IMR-90 (cell line): ENCODE data around the gene KRT72. TPM values are rescaled to one million over a fixed set of nuclear protein-coding genes. Genes with fewer than 3 reads are reported as not detected.

ENCODE experiments used
- ATAC-seq: fragments of 200-7000 bp; cut with Tn5 transposase; 2 replicates; pipeline ENCODE4 v1.9.1; 2020; ENCODE audit warnings: low read depth, mild to moderate bottlenecking, moderate library complexity
- BruUV-seq: library from RNA; stranded (reverse); fragments of 400-500 nt; replicated peaks from 2 replicates; lab custom pipeline; 2021; lab: Mats Ljungman, UMichigan
- CTCF ChIA-PET: fragments of 300-600 bp; formaldehyde crosslinking; extraction: SDS; loops from one replicate; lab custom pipeline; 2021; ENCODE audit warnings: antibody characterized with exemption; lab: Yijun Ruan, JAX
- POLR2A ChIA-PET: fragments of 300-600 bp; sonication (Branson Sonifier 250); formaldehyde crosslinking; loops from one replicate; lab custom pipeline; 2022; ENCODE audit warnings: antibody characterized with exemption; ENCODE audit not compliant: unreplicated experiment; lab: Charles Lee
- DNase-seq: peaks from one replicate; pipeline ENCODE4 v3.0.0; 2013
- H2AFZ ChIP-seq: replicated peaks from 2 replicates; pipeline ENCODE3; 2013; ENCODE audit warnings: low read length, mild to moderate bottlenecking; ENCODE audit not compliant: poor library complexity
- H2AK5ac ChIP-seq: 2 replicates; pipeline ENCODE4 v1.6.1; 2013; ENCODE audit warnings: low read depth, low read length, inconsistent platforms
- H2AK9ac ChIP-seq: replicated peaks from 2 replicates; pipeline ENCODE3; 2013; ENCODE audit warnings: mild to moderate bottlenecking, low read depth, low read length, moderate library complexity; ENCODE audit not compliant: poor library complexity
- H2BK120ac ChIP-seq: 2 replicates; pipeline ENCODE4 v1.6.1; 2013; ENCODE audit warnings: low read depth, low read length, inconsistent platforms
- H2BK15ac ChIP-seq: 3 replicates; pipeline ENCODE4 v1.6.1; 2013; ENCODE audit warnings: low read depth, low read length, inconsistent platforms
- H2BK20ac ChIP-seq: 2 replicates; pipeline ENCODE4 v1.6.1; 2013; ENCODE audit warnings: low read depth, mild to moderate bottlenecking, inconsistent platforms, low read length, moderate library complexity
- H2BK5ac ChIP-seq: 2 replicates; pipeline ENCODE4 v1.6.1; 2013; ENCODE audit warnings: mild to moderate bottlenecking, low read depth, low read length, inconsistent platforms; ENCODE audit not compliant: poor library complexity, severe bottlenecking
- H3K14ac ChIP-seq: replicated peaks from 2 replicates; pipeline ENCODE4 v1.6.1; 2013; ENCODE audit warnings: low read depth, low read length, inconsistent platforms
- H3K18ac ChIP-seq: 2 replicates; pipeline ENCODE4 v1.6.1; 2013; ENCODE audit warnings: low read depth, low read length, control low read depth
- H3K23ac ChIP-seq: 2 replicates; pipeline ENCODE4 v1.6.1; 2013; ENCODE audit warnings: low read depth, low read length, inconsistent platforms
- H3K27ac ChIP-seq: 2 replicates; pipeline ENCODE4 v1.5.1; 2013; ENCODE audit warnings: mild to moderate bottlenecking, control low read depth, low read length; ENCODE audit not compliant: insufficient read depth
- H3K27me3 ChIP-seq: 2 replicates; pipeline ENCODE4 v1.6.1; 2013; ENCODE audit warnings: low read length; ENCODE audit not compliant: control insufficient read depth, insufficient read depth
- H3K36me3 ChIP-seq: 2 replicates; pipeline ENCODE4 v1.6.1; 2013; ENCODE audit warnings: low read length, mixed read lengths; ENCODE audit not compliant: control insufficient read depth, insufficient read depth
- H3K4ac ChIP-seq: 2 replicates; pipeline ENCODE4 v1.6.1; 2013; ENCODE audit warnings: low read depth, low read length, inconsistent platforms
- H3K4me1 ChIP-seq: 2 replicates; pipeline ENCODE4 v1.6.1; 2013; ENCODE audit warnings: low read length, mixed read lengths; ENCODE audit not compliant: control insufficient read depth, insufficient read depth
- H3K4me2 ChIP-seq: 2 replicates; pipeline ENCODE4 v1.6.1; 2013; ENCODE audit warnings: low read depth, mild to moderate bottlenecking, control low read depth, low read length, moderate library complexity
- H3K4me3 ChIP-seq: 2 replicates; pipeline ENCODE4 v1.5.1; 2013; ENCODE audit warnings: low read depth, mild to moderate bottlenecking, control low read depth, low read length, moderate library complexity; ENCODE audit not compliant: insufficient read depth
- H3K56ac ChIP-seq: 2 replicates; pipeline ENCODE4 v1.6.1; 2013; ENCODE audit warnings: low read length, inconsistent platforms; ENCODE audit not compliant: insufficient read depth; ENCODE audit errors: extremely low read depth
- H3K79me1 ChIP-seq, 2 experiments: 2 replicates each; pipeline ENCODE4 v1.6.1; 2013; ENCODE audit warnings: low read length in 2 of 2, inconsistent platforms in 1 of 2, low read depth in 1 of 2
- H3K9ac ChIP-seq: 2 replicates; pipeline ENCODE4 v1.6.1; 2013; ENCODE audit warnings: low read depth, low read length, control low read depth
- H3K9me1 ChIP-seq: 2 replicates; pipeline ENCODE4 v1.6.1; 2013; ENCODE audit warnings: low read length, inconsistent platforms; ENCODE audit not compliant: insufficient read depth
- H3K9me3 ChIP-seq: 2 replicates; pipeline ENCODE4 v1.6.1; 2013; ENCODE audit warnings: low read length; ENCODE audit not compliant: control insufficient read depth, insufficient read depth
- H4K20me1 ChIP-seq: 2 replicates; pipeline ENCODE4 v1.6.1; 2013; ENCODE audit warnings: low read length, inconsistent platforms; ENCODE audit not compliant: insufficient read depth
- H4K5ac ChIP-seq: 2 replicates; pipeline ENCODE4 v1.6.1; 2013; ENCODE audit warnings: mild to moderate bottlenecking, low read depth, low read length, control low read depth
- H4K8ac ChIP-seq, 2 experiments: 2 replicates each; pipeline ENCODE4 v1.6.1; 2013; ENCODE audit warnings: low read depth in 2 of 2, low read length in 2 of 2, control low read depth in 1 of 2, inconsistent platforms in 1 of 2
- H4K91ac ChIP-seq: 2 replicates; pipeline ENCODE4 v1.6.1; 2013; ENCODE audit warnings: low read depth, low read length, inconsistent platforms; ENCODE audit not compliant: insufficient read depth
- CHD1 ChIP-seq: IDR thresholded peaks from 2 replicates; pipeline ENCODE4 v1.6.1; 2012; ENCODE audit warnings: low read depth, low read length, improper control_type of control experiment
- MAFK ChIP-seq: IDR thresholded peaks from 2 replicates; pipeline ENCODE4 v1.6.1; 2012; ENCODE audit warnings: low read depth, low read length, improper control_type of control experiment
- MAZ ChIP-seq: IDR thresholded peaks from 2 replicates; pipeline ENCODE4 v1.6.1; 2012; ENCODE audit warnings: low read depth, mild to moderate bottlenecking, low read length, improper control_type of control experiment, moderate library complexity, borderline replicate concordance
- MXI1 ChIP-seq: IDR thresholded peaks from 2 replicates; pipeline ENCODE4 v1.6.1; 2012; ENCODE audit warnings: low read depth, mild to moderate bottlenecking, low read length, moderate library complexity, borderline replicate concordance
- NFE2L2 ChIP-seq: fragments of 150-350 bp; IDR thresholded peaks from 2 replicates; pipeline ENCODE4 v1.6.1; 2016; ENCODE audit warnings: low read depth, mild to moderate bottlenecking, low read length
- POLR2A ChIP-seq: IDR thresholded peaks from 2 replicates; pipeline ENCODE4 v1.6.1; 2012; ENCODE audit warnings: mild to moderate bottlenecking, low read depth, low read length
- RAD21 ChIP-seq: IDR thresholded peaks from 2 replicates; pipeline ENCODE4 v1.6.1; 2012; ENCODE audit warnings: low read length, improper control_type of control experiment
- RCOR1 ChIP-seq: IDR thresholded peaks from 2 replicates; pipeline ENCODE4 v1.6.1; 2012; ENCODE audit warnings: mild to moderate bottlenecking, low read length, improper control_type of control experiment; ENCODE audit not compliant: insufficient replicate concordance
- SMC3 ChIP-seq: fragments of 150-350 bp; IDR thresholded peaks from 2 replicates; pipeline ENCODE4 v1.6.1; 2016; ENCODE audit warnings: low read depth, mild to moderate bottlenecking, antibody characterized with exemption, low read length, moderate library complexity
- WGBS, 2 experiments: methylation state at CpG; one replicate each; pipeline versions ENCODE4 v1.1.5 to v1.1.7; 2013; ENCODE audit warnings: missing lambda C conversion rate in 2 of 2; ENCODE audit not compliant: insufficient read length in 1 of 2; ENCODE audit errors: extremely low coverage in 2 of 2; 5-methylcytosine and 5-hydroxymethylcytosine counted together
- dilution Hi-C: fragments of 300-500 bp; cut with HindIII; formaldehyde crosslinking; loops from one replicate; pipeline ENCODE4 v1.14.3; 2018; ENCODE audit warnings: low sequenced_read_pairs; ENCODE audit not compliant: unreplicated experiment
- in situ Hi-C: fragments of 300-500 bp; cut with MboI; formaldehyde crosslinking; loops from 3 replicates; pipeline ENCODE4 v1.14.3; 2019; ENCODE audit warnings: low sequenced_read_pairs, inconsistent platforms, mixed read lengths
- intact Hi-C: fragments of 100-400 bp; cut with micrococcal nuclease; formaldehyde crosslinking; loops from 2 replicates; pipeline ENCODE4 v1.10.0; 2022
- polyA plus RNA-seq, 3 experiments: library from polyadenylated mRNA; depleted of rRNA; stranded (reverse); fragments of >200 nt; gene quantifications; 2 replicates each; pipeline ENCODE4 v1.2.3, GENCODE V29; 2012; ENCODE audit warnings: low replicate concordance in 1 of 3
- total RNA-seq: library from RNA; depleted of rRNA; stranded (reverse); fragments of >200 nt; gene quantifications from 2 replicates; pipeline ENCODE4 v1.2.3, GENCODE V29; 2012
- TF ChIP-seq, protein P1 (sequence below): conservative IDR thresholded peaks from 2 replicates; pipeline ENCODE4 v1.5.1; 2012; ENCODE audit warnings: mild to moderate bottlenecking, low read depth, low read length, improper control_type of control experiment
- TF ChIP-seq, protein P2 (sequence below): fragments of 150-350 bp; IDR thresholded peaks from 2 replicates; pipeline ENCODE4 v1.6.1; 2017; ENCODE audit warnings: mild to moderate bottlenecking, antibody characterized with exemption, low read length, low read depth
- TF ChIP-seq, protein P3 (sequence below): fragments of 150-350 bp; IDR thresholded peaks from 2 replicates; pipeline ENCODE4 v1.6.1; 2016; ENCODE audit warnings: low read depth, mild to moderate bottlenecking, low read length, moderate library complexity, borderline replicate concordance

Gene KRT72
- total and polyA plus RNA-seq, 2 of the 4 experiments (the other 2 are of a cell fraction): not detected

DNA sequence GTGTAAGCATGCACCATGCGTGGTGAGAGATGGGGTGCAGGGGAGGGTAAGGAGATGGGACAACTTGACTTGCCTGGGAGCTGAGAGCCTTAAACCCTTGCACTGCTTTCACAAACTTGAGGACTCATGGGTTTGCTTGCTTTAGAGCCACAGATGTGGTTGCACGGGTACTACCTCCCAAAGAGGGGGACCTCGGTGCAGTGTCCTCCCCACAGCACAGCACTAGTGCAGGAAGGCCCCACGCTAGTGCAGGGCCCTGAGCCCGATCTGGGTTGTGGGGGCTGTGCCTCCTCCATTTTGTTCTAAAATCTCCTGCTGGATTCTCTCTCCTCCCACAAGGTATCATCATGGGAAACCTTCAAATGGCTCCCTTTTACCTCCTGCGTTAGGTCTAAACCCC, 11.2 kb downstream of the KRT72 start:
- no peak overlapping the region for H3K4me3 ChIP-seq
- DNase-seq (no peak), ATAC-seq (no peak)
- TF ChIP-seq, protein P1, sequence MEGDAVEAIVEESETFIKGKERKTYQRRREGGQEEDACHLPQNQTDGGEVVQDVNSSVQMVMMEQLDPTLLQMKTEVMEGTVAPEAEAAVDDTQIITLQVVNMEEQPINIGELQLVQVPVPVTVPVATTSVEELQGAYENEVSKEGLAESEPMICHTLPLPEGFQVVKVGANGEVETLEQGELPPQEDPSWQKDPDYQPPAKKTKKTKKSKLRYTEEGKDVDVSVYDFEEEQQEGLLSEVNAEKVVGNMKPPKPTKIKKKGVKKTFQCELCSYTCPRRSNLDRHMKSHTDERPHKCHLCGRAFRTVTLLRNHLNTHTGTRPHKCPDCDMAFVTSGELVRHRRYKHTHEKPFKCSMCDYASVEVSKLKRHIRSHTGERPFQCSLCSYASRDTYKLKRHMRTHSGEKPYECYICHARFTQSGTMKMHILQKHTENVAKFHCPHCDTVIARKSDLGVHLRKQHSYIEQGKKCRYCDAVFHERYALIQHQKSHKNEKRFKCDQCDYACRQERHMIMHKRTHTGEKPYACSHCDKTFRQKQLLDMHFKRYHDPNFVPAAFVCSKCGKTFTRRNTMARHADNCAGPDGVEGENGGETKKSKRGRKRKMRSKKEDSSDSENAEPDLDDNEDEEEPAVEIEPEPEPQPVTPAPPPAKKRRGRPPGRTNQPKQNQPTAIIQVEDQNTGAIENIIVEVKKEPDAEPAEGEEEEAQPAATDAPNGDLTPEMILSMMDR: no peak
- TF ChIP-seq POLR2A: no peak
- no peak for TF ChIP-seq RAD21
- TF ChIP-seq NFE2L2: no peak
- TF ChIP-seq CHD1: no peak
- TF ChIP-seq, protein P2, sequence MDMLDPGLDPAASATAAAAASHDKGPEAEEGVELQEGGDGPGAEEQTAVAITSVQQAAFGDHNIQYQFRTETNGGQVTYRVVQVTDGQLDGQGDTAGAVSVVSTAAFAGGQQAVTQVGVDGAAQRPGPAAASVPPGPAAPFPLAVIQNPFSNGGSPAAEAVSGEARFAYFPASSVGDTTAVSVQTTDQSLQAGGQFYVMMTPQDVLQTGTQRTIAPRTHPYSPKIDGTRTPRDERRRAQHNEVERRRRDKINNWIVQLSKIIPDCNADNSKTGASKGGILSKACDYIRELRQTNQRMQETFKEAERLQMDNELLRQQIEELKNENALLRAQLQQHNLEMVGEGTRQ: no peak
- no peak for TF ChIP-seq SMC3
- TF ChIP-seq MAZ: no peak
- TF ChIP-seq MXI1: no peak
- TF ChIP-seq, protein P3, sequence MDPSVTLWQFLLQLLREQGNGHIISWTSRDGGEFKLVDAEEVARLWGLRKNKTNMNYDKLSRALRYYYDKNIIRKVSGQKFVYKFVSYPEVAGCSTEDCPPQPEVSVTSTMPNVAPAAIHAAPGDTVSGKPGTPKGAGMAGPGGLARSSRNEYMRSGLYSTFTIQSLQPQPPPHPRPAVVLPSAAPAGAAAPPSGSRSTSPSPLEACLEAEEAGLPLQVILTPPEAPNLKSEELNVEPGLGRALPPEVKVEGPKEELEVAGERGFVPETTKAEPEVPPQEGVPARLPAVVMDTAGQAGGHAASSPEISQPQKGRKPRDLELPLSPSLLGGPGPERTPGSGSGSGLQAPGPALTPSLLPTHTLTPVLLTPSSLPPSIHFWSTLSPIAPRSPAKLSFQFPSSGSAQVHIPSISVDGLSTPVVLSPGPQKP: no peak
- no peak for TF ChIP-seq RCOR1
- no peak for TF ChIP-seq MAFK
- H3K27ac ChIP-seq: no peak overlapping the region
- no peak overlapping the region for H4K8ac ChIP-seq
- no peak overlapping the region for H3K23ac ChIP-seq
- no peak overlapping the region for H3K4me2 ChIP-seq
- H3K56ac ChIP-seq: no peak overlapping the region
- H4K5ac ChIP-seq: no peak overlapping the region
- H3K9me1 ChIP-seq: no peaks in the 10 kb centered on the region
- H3K79me1 ChIP-seq: no peaks in the 10 kb centered on the region
- no TSS peak for BruUV-seq
- no peak overlapping the region for H2AFZ ChIP-seq
- peaks cover 30% of the 10 kb centered on the region for H3K27me3 ChIP-seq
- dilution Hi-C loops: no loop called here
- H3K4ac ChIP-seq: no peak overlapping the region
- no peak overlapping the region for H3K9ac ChIP-seq
- no peak overlapping the region for H2AK5ac ChIP-seq
- H2BK20ac ChIP-seq: no peak overlapping the region
- no peaks in the 10 kb centered on the region for H3K9me3 ChIP-seq
- H4K20me1 ChIP-seq: no peaks in the 10 kb centered on the region
- ChIA-PET CTCF (no interaction called here), POLR2A (no interaction called here)
- no peak overlapping the region for H2BK15ac ChIP-seq
- no peak overlapping the region for H3K14ac ChIP-seq
- in situ Hi-C loops: no loop called here
- WGBS, 2 experiments: 70% methylated on average over 2 of the region's 6 CpGs; no CpG with 5 or more reads in 1 of the 2 experiments
- no peaks in the 10 kb centered on the region for H3K4me1 ChIP-seq
- H3K36me3 ChIP-seq: no peaks in the 10 kb centered on the region
- no peak overlapping the region for H2AK9ac ChIP-seq
- no peak overlapping the region for H3K18ac ChIP-seq
- no peak overlapping the region for H4K91ac ChIP-seq
- no peak overlapping the region for H2BK5ac ChIP-seq
- intact Hi-C loops: no loop called here
- no peak overlapping the region for H2BK120ac ChIP-seq
